ENCODE data around the gene SHOX.

DNA sequence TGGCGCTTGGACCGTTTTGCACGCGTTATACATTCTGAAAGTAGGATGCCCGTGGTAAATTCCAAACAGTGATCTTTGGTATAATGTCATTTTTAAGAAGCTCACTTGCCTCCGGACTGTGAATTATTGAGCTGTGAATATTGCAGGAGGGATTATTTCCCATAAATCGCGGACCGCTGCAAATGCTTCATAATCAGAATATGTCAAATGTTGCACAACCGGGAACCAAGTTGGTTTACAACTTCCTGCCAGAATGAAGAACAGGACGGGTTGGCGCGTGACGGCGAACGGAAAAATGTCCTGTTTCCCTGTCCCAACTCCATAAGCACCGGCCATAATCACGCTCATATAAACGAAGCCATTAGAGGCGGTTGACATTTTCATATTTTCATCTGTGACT, 67.6 kb downstream of the SHOX start:
- TF ChIP-seq EZH2 (IDR thresholded peaks at IDR 0.05; ENCODE audit: insufficient read depth, poor library complexity, severe bottlenecking), result no peak
- TF ChIP-seq EZH2phosphoT487 (IDR thresholded peaks at IDR 0.05; ENCODE audit: insufficient read depth, low read depth), result no peak
